Measurements from ENCODE around the gene GNAO1. TPM values are rescaled to one million over a fixed set of nuclear protein-coding genes. Genes with fewer than 3 reads are reported as not detected.

Gene GNAO1
- total RNA-seq, 2 donors from 2014 or later = 6.1 to 23.6 TPM

DNA sequence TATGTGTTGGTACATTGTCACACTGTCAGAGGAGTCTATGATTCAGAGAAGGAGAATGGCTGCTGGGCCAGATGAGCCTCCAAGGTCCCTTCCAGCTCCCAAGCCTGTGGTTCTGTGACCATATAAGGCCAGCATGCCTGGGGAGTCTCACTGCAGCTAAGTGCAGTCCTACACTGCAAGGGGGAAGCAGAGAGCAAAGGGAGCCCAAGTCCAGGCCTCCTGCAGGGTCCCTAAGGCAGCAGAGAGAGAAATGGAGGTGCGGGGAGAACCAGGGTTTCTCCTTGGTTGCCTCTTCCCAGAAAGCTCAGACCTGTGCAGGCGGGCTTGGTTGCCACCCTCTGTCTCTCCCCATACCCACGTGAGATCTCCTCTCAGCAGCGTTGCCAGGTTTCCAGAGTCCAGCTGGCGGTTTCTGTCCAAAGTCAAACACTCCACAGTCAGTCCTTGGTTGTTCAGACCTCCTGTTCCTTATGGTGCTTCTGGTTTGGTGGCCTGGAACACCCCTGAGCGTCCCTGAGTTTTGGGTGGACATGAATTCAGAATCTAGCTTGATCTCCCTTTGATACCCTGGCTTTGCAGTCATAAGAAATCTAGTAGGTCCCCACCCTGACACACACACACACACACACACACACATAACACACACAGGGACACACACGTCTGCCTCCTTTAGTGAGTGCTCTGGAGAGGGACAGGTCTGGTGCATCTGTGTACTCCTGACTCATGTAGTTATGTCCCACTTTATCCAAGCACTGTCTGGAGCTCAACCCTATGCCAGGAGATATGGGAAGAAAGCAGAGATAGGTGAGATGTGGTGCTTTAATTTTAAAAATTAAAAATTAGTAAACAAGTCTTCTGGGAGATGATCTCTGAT is 78.8 kb downstream of the GNAO1 start:
- 70% methylated on average over 7 of the region's 7 CpGs for WGBS
- Histone ChIP-seq H3K4me3 (no peak overlapping the region), H3K27me3 (replicated peaks; ENCODE audit: insufficient read depth) (no peaks in the 10 kb centered on the region), H3K9me3 (no peaks in the 10 kb centered on the region), H3K27ac (peak overlapping the region in 1 of 2 donors; percentile 23), H3K4me1 (replicated peaks) (no peaks in the 10 kb centered on the region), H3K36me3 (no peaks in the 10 kb centered on the region)
- intact Hi-C loops (cut with DNase I) = no loop called here
- DNase-seq (ENCODE audit: low spot score) = no peak
- no peak for TF ChIP-seq POLR2A (IDR thresholded peaks at IDR 0.05)
- TF ChIP-seq POLR2AphosphoS5 (IDR thresholded peaks at IDR 0.05) = no peak
- TF ChIP-seq, protein P1, sequence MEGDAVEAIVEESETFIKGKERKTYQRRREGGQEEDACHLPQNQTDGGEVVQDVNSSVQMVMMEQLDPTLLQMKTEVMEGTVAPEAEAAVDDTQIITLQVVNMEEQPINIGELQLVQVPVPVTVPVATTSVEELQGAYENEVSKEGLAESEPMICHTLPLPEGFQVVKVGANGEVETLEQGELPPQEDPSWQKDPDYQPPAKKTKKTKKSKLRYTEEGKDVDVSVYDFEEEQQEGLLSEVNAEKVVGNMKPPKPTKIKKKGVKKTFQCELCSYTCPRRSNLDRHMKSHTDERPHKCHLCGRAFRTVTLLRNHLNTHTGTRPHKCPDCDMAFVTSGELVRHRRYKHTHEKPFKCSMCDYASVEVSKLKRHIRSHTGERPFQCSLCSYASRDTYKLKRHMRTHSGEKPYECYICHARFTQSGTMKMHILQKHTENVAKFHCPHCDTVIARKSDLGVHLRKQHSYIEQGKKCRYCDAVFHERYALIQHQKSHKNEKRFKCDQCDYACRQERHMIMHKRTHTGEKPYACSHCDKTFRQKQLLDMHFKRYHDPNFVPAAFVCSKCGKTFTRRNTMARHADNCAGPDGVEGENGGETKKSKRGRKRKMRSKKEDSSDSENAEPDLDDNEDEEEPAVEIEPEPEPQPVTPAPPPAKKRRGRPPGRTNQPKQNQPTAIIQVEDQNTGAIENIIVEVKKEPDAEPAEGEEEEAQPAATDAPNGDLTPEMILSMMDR (IDR thresholded peaks at IDR 0.05) = no peak

DNA sequence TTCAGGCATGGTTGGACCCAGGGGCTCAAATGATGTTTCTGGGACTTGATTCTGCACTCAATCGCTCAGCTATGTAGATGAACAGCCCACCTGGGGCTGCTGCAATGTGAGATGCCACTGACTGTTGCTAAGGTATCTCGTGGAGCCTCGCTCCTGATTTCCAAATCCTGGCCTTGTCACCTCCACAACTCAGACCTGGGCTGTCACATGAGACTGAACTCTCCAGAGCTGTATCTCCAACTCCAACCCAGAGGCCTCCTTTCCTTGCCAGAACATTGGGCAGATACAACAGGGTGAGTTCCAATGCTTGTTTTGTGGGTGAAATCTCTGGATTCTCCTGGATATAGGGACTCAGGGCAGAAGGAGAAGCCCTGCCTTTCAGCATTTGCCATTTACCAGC is 79.5 kb downstream of the GNAO1 start:
- intact Hi-C loops (cut with DNase I) = no loop called here
- Histone ChIP-seq H3K4me1 (replicated peaks) (no peaks in the 10 kb centered on the region), H3K27ac (no peak overlapping the region), H3K9me3 (no peaks in the 10 kb centered on the region), H3K36me3 (no peaks in the 10 kb centered on the region), H3K27me3 (replicated peaks; ENCODE audit: insufficient read depth) (no peaks in the 10 kb centered on the region), H3K4me3 (no peak overlapping the region)
- TF ChIP-seq POLR2AphosphoS5 (IDR thresholded peaks at IDR 0.05) (no peak), POLR2A (IDR thresholded peaks at IDR 0.05) (no peak)
- TF ChIP-seq, protein P1 (IDR thresholded peaks at IDR 0.05) = no peak
- no peak for DNase-seq (ENCODE audit: low spot score)
- 88% methylated on average over 3 of the region's 3 CpGs for WGBS

DNA sequence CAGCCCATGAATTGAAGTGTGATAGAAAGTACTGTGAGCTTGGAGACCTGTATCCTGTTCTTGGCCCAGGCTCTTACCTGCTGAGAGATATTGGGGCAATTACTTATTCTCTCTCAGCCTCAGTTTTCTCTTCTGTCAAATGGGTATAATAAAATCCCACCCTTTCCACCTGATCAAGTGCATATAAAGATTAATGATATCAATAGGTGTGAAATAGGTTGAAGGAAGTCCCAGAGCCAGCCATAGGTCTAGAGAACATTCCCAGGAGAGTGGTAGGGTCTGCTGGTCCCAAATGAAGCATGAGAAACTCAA is 81.2 kb downstream of the GNAO1 start:
- Histone ChIP-seq H3K27me3 (replicated peaks; ENCODE audit: insufficient read depth) (no peaks in the 10 kb centered on the region), H3K4me3 (no peak overlapping the region), H3K27ac (no peak overlapping the region), H3K9me3 (no peaks in the 10 kb centered on the region), H3K4me1 (replicated peaks) (no peaks in the 10 kb centered on the region), H3K36me3 (no peaks in the 10 kb centered on the region)
- TF ChIP-seq, protein P1 (IDR thresholded peaks at IDR 0.05) = no peak
- TF ChIP-seq POLR2AphosphoS5 (IDR thresholded peaks at IDR 0.05) = no peak
- no peak for TF ChIP-seq POLR2A (IDR thresholded peaks at IDR 0.05)
- intact Hi-C loops (cut with DNase I) = no loop called here
- DNase-seq (ENCODE audit: low spot score) = no peak

DNA sequence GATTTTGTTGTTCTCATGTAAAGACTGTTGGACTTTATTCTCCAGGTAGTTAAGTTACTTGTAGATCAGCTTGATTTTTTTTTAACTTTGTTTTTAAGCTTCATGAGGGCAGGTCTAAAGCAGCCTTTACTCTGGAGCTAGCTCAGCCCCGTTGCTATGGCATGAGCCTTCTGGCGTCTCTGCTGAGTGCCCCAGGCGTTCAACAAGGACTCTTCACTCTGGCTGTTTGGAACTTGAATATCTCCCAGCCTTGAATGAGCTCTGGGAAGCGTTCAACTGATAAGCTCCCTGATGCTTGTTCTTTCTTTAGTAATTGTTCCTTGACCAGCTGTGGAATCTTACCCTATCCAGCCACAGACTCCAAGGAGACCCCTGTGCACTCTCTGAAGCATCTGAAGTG is 82.3 kb downstream of the GNAO1 start:
- Histone ChIP-seq H3K4me1 (replicated peaks) (no peaks in the 10 kb centered on the region), H3K27me3 (replicated peaks; ENCODE audit: insufficient read depth) (no peaks in the 10 kb centered on the region), H3K4me3 (no peak overlapping the region), H3K9me3 (no peaks in the 10 kb centered on the region), H3K27ac (no peak overlapping the region), H3K36me3 (no peaks in the 10 kb centered on the region)
- WGBS = 84% methylated on average over 4 of the region's 4 CpGs
- intact Hi-C loops (cut with DNase I) = no loop called here
- no peak for TF ChIP-seq POLR2AphosphoS5 (IDR thresholded peaks at IDR 0.05)
- no peak for TF ChIP-seq POLR2A (IDR thresholded peaks at IDR 0.05)
- TF ChIP-seq, protein P1 (IDR thresholded peaks at IDR 0.05) = no peak
- no peak for DNase-seq (ENCODE audit: low spot score)

DNA sequence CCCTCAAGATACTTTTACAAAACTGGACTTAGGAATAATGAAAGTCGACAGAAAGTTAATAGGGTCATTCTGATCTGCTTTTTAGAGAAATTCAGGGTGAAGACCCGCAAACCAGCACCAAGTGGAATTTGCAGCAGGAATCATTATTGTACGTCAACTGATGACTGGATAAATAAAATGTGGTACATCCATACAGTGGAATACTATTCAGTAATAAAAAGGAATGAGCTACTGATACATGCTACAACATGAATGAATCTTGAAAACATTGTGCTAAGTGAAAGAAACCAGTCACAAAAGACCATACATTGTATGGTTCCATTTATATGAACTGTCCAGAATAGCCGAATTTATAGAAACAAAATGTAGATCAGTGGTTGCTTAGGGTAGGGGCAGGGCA is 83.1 kb downstream of the GNAO1 start:
- Histone ChIP-seq H3K9me3 (no peaks in the 10 kb centered on the region), H3K27ac (no peak overlapping the region), H3K4me3 (no peak overlapping the region), H3K36me3 (no peaks in the 10 kb centered on the region), H3K27me3 (replicated peaks; ENCODE audit: insufficient read depth) (no peaks in the 10 kb centered on the region), H3K4me1 (replicated peaks) (no peaks in the 10 kb centered on the region)
- WGBS = 96% methylated on average over 4 of the region's 4 CpGs
- intact Hi-C loops (cut with DNase I) = no loop called here
- no peak for DNase-seq (ENCODE audit: low spot score)
- TF ChIP-seq, protein P1 (IDR thresholded peaks at IDR 0.05) = no peak
- TF ChIP-seq POLR2AphosphoS5 (IDR thresholded peaks at IDR 0.05) (no peak), POLR2A (IDR thresholded peaks at IDR 0.05) (no peak)
